ENCODE data around the gene FAM107A. TPM values are rescaled to one million over a fixed set of nuclear protein-coding genes. Genes with fewer than 3 reads are reported as not detected.

FAM107A gene
- total RNA-seq, 4 donors from 2014 or later = 26.4 to 165 (median 59.4) TPM

DNA sequence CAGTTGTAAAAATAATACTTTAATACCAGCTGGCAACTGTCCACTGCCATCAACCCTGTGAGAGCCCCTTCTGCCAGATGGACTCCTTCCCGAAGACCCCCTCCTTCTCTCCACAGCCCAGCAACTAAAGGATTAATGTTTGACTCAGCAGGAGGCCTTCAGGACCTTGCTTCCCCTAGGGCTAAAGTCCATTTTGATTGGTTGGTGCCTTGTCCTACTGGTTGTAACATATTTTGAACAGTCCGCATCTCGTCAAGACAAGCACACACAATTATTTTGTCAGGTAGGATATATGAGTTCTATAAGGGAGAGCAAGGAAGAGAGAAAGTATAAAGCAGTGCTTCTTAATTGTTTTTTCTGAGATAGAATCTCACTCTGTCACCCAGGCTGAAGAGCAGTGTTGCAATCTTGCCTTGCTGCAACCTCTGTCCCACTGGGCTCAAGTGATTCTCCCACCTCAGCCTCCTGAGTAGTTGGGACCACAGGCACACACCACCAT, 58.9 kb downstream of the FAM107A start:
- ATAC-seq (ENCODE audit: low FRiP score) (no peak), DNase-seq (ENCODE audit: low spot score) (no peak)
- TF ChIP-seq CTCF (IDR thresholded peaks at IDR 0.05) = no peak

- no peak for ATAC-seq (ENCODE audit: low FRiP score)
- DNase-seq (ENCODE audit: low spot score) = no peak
- TF ChIP-seq CTCF (IDR thresholded peaks at IDR 0.05) = no peak
Measured at GRCh38 chr3:58514405-58514804, 62.8 kb downstream of the FAM107A start.

Other genes with a start within 250 kb of the FAM107A start
- gene PXK, start 244.5 kb downstream of the FAM107A start, total RNA-seq = 10 to 100 TPM; 25.3 to 51.2 (median 39.3) TPM
- 10 to 100 TPM; 59.6 to 87.6 (median 74.0) TPM for gene PDHB, start 143.6 kb downstream of the FAM107A start, total RNA-seq
- gene KCTD6, start 85.3 kb downstream of the FAM107A start, total RNA-seq = 10 to 100 TPM; 11.9 to 17.2 (median 14.6) TPM
- 10 to 100 TPM; 10.4 to 26.8 (median 15.3) TPM for gene ACOX2, start 40.2 kb downstream of the FAM107A start, total RNA-seq
- 1 to 10 TPM in 1 of 4 donors, not detected in 3; 2.2 TPM for gene FAM3D, start 89.4 kb upstream of the FAM107A start, total RNA-seq

Measured in omental fat pad (tissue), 4 donors.